ENCODE measurements around the gene SUMO2. TPM values are rescaled to one million over a fixed set of nuclear protein-coding genes. Genes with fewer than 3 reads are reported as not detected.

SUMO2 gene
- total and polyA plus RNA-seq, 2 of the 13 experiments (the other 11 are each of a cell fraction or from before 2014, with no cell fraction given) = 337 to 553 TPM

- no peak for TF ChIP-seq NCOA1 (CRISPR knock-in tag; IDR thresholded peaks at IDR 0.05)
- no peak; the same call in 1 of the 2 replicates for TF ChIP-seq KLF15 (CRISPR knock-in tag; IDR thresholded peaks at IDR 0.05; ENCODE audit: borderline replicate concordance)
- TF ChIP-seq PHF21A (CRISPR knock-in tag; IDR thresholded peaks at IDR 0.05) = peak; percentile 49; the same call in 1 of the 2 replicates
- TF ChIP-seq ZNF407 (CRISPR knock-in tag; IDR thresholded peaks at IDR 0.05; ENCODE audit: not compliant biosample characterization) = no peak
- TF ChIP-seq ZNF639 (CRISPR knock-in tag; conservative IDR thresholded peaks at IDR 0.05) = peak; percentile 88
- no peak for TF ChIP-seq ZNF17 (CRISPR knock-in tag; IDR thresholded peaks at IDR 0.05)
- peak; percentile 97 for TF ChIP-seq ASH2L (IDR thresholded peaks at IDR 0.05; ENCODE audit: insufficient read length, low read depth, low read length)
- TF ChIP-seq POLR2A (IDR thresholded peaks at IDR 0.05; ENCODE audit: insufficient read depth in 1 of 2, low read depth in 2 of 2, low read length in 2 of 2) = peak; percentile 85 to 94
- TF ChIP-seq CCAR2 (optimal IDR thresholded peaks at IDR 0.05; ENCODE audit: low read depth, low read length) = no peak
- TF ChIP-seq ZFP37 (CRISPR knock-in tag; IDR thresholded peaks at IDR 0.05; ENCODE audit: borderline replicate concordance) = no peak; the same call in 1 of the 2 replicates
- no peak for TF ChIP-seq ATAD3A (CRISPR knock-in tag; IDR thresholded peaks at IDR 0.05)
- 0 out of 2 replicates have a peak, but pooled peaks have one; percentile 32 for TF ChIP-seq KDM6A (CRISPR knock-in tag; IDR thresholded peaks at IDR 0.05; ENCODE audit: low read depth)
- peak; percentile 76 for TF ChIP-seq ZNF331 (CRISPR knock-in tag; IDR thresholded peaks at IDR 0.05)
- peak; percentile 99; the same call in 1 of the 2 replicates for TF ChIP-seq ZNF766 (CRISPR knock-in tag; IDR thresholded peaks at IDR 0.05; ENCODE audit: borderline replicate concordance)
- TF ChIP-seq ZNF121 (CRISPR knock-in tag; IDR thresholded peaks at IDR 0.05) = 0 out of 2 replicates have a peak, but pooled peaks have one; percentile 6
- TF ChIP-seq ZNF20 (CRISPR knock-in tag; IDR thresholded peaks at IDR 0.05) = no peak
- TF ChIP-seq SP5 (CRISPR knock-in tag; IDR thresholded peaks at IDR 0.05; ENCODE audit: borderline replicate concordance, low read depth) = peak; percentile 48; the same call in 1 of the 2 replicates
- peak; percentile 93 for TF ChIP-seq PHF8 (CRISPR knock-in tag; IDR thresholded peaks at IDR 0.05)
- TF ChIP-seq NFATC3 (CRISPR knock-in tag; IDR thresholded peaks at IDR 0.05) = peak; percentile 61; the same call in 1 of the 2 replicates
- TF ChIP-seq SPEN (CRISPR knock-in tag; IDR thresholded peaks at IDR 0.05; ENCODE audit: low read depth) = peak; percentile 90
- TF ChIP-seq SMYD3 (CRISPR knock-in tag; IDR thresholded peaks at IDR 0.05) = no peak; the same call in 1 of the 2 replicates
- TF ChIP-seq ZMYM3 (CRISPR knock-in tag; IDR thresholded peaks at IDR 0.05) = no peak
Observed at GRCh38 chr17:75131278-75132017, 51.3 kb downstream of the SUMO2 start, which contains the start of gene NT5C (continued).

All from HepG2 (cell line).